ENCODE results near the gene ARHGEF19.

GRCh38 chr1:16149702-16150488 lies 62.6 kb downstream of the ARHGEF19 start:
- TF ChIP-seq, protein P1, sequence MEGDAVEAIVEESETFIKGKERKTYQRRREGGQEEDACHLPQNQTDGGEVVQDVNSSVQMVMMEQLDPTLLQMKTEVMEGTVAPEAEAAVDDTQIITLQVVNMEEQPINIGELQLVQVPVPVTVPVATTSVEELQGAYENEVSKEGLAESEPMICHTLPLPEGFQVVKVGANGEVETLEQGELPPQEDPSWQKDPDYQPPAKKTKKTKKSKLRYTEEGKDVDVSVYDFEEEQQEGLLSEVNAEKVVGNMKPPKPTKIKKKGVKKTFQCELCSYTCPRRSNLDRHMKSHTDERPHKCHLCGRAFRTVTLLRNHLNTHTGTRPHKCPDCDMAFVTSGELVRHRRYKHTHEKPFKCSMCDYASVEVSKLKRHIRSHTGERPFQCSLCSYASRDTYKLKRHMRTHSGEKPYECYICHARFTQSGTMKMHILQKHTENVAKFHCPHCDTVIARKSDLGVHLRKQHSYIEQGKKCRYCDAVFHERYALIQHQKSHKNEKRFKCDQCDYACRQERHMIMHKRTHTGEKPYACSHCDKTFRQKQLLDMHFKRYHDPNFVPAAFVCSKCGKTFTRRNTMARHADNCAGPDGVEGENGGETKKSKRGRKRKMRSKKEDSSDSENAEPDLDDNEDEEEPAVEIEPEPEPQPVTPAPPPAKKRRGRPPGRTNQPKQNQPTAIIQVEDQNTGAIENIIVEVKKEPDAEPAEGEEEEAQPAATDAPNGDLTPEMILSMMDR (IDR thresholded peaks at IDR 0.05; ENCODE audit: insufficient read depth, low read depth, low read length) = no peak
- no peak for TF ChIP-seq EZH2 (IDR thresholded peaks at IDR 0.05; ENCODE audit: insufficient read depth, low read length)
